HG03064 (cell line): ENCODE measurements around the gene ZNF750.

Source experiments
- ATAC-seq: cut with Tn5 transposase; IDR thresholded peaks from one replicate; pipeline ENCODE4 v1.9.1; 2021; ENCODE audit warnings: low read depth; ENCODE audit not compliant: unreplicated experiment

ZNF750 gene

DNA sequence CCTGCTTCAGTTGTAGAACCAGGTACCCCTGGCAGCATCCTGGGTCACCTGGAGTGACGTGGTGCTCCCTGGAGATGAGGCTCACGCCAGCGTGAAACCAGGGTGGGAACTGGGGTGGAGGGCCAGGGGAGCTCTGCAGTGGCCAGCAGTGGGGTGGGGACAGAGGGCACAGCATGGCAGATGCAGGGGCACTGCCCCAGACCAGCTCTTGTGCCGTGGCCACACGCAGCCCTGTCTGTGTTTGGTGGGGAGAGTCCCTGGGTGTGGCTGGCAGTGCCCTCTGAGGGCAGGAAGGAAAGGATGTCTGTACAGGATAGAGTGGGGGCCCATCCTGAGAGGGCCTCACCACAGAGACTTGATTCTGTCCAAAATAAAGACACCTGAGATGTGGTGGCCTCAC, 24.5 kb downstream of the ZNF750 start:
- ATAC-seq = no peak

DNA sequence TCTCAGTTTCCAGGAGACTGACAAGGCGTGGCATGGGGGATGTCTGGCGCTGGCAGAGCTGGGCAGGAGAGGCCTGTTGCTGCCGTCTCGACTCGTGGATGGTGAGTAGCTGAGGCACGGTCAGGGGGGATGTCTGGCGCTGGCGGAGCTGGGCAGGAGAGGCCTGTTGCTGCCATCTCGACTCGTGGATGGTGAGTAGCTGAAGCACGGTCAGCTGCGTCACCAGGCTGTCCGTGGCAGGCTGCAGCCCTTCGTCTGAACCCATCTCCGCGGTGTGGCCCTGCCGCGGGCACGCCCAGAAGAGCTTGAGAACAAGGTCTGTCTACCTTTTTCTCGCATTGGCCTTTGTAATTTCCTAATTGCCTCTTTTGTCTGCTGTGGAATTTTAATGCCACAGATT, 25.0 kb downstream of the ZNF750 start:
- ATAC-seq = no peak

DNA sequence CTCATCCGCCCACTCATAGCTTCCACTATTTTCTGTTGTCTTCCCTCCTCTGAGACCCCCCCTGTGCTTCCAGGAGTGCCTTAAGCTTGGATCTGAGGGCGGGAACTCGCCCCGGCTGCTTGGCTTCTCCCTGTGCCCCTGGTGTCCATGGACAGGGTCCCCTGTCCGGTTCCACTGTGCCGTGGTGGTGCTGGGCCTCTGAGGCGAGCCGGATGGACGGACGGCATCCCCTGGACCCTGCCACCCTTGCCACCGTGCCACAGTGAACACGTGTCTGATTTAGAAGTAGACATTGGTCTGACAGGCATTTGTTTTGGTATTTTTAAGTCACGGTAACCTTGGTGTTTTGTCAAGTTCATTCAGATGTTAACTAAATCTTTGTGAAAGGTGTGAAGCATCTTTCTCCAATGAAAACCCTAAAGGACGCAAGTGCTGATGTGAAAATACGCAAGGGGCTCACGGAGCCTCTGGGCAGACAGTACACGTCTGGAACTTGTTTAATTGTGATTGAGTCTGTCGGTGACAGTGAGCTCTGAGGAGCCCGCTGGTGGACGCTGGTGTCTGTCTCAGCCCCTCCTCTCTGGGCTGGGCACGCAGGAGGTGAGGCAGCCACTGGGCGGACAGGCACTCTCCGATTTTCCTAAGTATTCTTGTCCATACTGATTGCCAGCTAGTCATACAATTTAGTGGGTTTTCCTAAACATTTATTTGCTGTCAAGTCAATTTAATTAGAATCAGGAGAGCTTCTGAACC, 26.3 kb downstream of the ZNF750 start:
- no peak for ATAC-seq

DNA sequence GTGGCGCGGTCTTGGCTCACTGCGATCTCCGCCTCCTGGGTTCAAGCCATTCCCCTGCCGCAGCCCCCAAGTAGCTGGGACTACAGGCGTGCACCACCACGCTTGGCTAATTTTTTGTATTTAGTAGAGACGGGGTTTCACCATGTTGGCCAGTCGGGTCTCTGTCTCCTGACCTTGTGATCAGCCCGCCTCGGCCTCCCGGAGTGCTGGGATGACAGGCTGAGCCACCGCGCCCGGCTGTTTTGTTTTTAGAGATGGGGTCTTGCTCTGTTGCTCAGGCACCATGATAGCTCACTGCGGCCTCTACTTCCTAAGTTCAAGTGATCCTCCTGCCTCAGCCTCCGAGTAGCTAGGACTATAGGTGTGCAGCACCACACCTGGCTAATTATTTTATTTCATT, 27.2 kb downstream of the ZNF750 start:
- no peak for ATAC-seq

DNA sequence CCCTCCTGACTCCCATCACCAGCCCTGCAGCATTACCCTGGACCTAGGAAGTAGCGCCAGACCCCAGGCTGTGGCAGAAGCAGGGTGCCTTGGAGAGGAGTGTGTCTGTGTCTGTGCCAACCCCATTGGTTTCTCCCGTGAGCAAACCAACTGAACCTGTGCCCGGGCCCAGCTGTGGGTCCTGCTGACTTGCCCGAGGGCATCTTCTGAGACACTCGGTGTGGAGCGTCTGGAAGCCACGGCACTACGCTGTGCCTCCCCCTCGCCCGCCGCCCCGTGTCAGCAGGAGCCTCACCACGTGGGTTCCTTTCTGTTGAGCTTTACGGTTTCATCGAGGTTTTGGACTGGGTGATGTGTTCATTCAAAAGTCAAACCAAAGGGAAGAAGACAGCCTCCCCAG, 27.8 kb downstream of the ZNF750 start:
- ATAC-seq = no peak

DNA sequence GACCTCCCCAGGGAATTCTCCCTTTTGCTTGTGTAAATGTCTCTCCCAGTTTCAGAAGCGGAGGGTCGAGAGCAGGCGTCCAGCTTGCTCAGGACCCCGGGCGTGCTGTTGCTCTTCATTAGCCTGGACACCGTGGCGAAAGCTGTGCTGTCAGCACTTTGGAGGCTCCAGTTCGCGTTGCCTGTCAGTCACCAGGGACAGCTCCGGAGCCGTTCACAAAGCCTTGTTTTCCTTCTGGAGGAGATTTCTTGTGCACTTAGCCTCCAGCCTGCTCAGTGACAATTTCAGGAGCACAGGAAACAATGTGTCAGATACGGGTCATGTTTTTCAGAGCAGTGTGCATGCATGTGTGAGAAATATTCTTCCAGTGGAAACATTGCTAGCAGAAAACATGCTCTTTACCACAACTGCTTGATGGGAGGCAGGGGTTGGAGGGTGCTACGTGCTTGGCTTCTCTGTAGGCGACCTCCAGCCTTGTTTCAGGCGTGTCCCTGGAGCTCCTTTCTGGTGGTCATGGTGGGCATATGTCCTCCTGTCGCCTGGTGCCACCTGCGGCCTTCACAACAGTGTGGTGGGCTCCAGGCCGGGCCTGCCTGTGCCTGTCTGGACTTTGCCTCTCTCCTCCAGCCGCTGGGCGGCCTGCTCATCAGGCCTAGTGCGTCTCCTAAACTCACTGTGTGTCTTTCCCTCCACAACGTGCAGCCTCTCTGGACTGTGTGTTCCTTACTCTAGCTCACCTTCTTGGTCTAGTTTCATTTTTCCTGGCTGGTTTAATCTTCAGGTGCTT, 29.0 kb downstream of the ZNF750 start:
- no peak for ATAC-seq

DNA sequence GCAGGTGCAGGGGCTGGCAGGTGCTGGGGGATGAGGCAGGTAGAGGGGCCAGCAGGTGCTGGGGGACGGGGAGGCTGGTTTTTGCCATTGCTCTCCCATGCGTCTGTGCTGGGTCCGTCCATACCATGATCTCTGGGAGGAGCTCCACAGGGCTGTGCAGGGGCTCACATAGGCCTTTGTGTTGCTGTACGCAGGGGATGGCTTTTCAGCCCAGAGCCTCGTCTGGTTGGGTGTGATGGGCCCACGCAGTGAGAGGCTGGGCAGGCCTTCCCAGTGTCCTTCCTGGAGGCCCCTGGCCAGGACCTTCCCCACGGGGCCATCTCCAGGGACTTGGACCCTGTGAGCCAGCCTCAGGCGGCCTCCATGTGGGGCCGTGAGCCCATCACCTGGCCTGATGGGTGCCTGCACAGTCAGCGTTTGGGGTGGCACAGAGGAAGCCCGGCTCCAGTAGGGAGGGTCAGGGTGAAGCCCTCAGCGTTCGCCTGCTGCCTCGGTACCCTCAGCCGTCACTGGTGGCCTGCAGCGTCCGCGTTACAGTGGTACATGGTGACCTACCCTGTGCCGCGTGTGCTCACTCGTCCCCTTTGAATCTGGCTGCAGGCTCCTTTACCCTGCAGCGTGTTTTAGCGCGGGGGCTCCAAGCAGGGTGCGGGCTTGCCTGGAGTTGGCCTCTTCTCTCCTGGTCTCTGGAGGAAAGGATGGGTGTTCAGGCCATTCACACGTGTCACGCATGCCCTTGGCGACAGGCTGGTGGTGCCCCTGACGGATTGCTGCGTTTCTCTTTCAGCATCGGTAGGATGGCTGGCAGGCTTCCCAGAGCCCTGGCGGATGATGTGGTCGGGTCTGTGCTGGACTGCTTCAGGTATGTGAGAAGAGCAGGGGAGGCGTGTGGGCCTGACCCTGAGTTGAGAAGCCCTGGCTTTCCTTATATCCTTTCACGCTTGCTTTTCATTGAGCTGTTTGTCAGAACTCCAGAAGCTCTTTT, 30.6 kb downstream of the ZNF750 start:
- ATAC-seq = no peak

DNA sequence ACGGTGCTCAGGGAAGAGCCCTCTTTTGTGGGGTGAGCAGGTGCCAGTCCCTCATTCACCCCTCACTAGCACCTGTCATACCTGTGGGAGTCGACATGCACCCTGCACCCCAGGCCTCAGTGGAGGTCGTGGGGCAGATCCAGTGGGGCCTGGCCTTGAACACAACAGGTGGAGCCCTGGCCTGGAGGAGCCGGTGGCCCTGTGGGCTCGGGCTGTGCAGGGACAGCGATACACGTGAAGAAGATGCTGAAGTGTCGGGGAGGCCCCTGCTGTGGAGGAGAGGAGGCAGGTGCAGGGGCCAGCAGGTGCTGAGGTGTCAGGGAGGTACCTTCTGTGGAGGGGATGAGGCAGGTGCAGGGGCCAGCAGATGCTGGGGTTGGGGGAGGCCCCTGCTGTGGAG, 31.8 kb downstream of the ZNF750 start:
- no peak for ATAC-seq

DNA sequence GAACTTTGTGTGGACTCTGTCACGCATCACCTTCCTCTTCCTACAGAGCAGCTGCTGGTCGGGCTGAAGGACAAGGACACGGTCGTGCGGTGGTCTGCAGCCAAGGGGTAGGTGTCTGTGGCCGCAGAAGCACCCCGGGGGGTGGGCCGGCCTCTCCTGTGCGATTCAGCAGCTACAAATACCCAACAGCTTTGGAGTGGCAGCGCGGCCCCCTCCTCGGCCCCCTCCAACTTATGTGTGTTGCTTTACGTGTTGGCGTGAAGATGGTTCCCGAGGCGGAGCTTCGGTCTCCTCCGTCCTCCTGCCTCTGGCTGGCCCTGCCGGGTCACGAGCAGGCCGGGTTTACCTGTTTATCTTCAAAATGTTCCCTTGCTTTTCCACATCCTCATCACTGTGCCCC, 32.3 kb downstream of the ZNF750 start:
- no peak for ATAC-seq

DNA sequence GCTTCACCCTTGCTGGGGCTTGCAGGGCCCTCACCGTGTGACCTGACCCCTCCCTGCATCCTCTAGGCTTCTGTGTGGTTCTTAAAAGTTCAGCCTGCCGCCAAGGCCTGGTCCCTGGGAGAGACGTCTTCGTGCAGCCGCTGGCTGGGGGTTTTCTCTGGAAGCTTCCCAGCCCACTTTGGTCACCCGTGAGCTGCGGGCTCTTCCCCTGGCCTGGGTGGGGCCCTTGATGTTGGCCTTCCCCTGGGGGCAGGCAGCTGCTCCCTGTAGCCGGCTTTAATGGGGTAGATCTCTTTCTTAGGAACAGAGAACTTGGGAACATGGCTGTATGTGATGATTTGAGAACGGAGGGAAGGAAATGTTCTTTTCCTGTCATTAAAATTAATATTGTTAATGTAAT, 32.7 kb downstream of the ZNF750 start:
- ATAC-seq = no peak

DNA sequence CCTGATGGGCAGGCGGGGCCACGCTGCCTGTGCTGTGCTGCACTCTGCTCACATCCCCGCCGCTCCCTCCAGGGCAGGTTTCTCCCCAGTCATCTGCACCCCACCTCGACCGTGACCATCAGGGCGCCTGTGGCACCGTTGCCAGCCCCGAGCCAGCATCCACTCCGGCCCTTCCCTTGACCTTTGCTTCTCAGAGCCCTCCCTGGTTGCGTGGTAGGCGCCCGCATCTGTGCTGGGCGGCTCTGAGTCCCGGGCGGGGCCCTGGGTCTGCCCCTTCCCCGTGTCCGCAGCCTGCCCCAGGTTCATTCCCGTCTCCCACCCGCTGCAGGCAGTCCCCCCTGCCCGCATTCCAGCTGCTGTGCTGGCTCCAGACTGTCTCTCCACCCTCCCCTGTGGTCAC, 33.2 kb downstream of the ZNF750 start:
- ATAC-seq = no peak

DNA sequence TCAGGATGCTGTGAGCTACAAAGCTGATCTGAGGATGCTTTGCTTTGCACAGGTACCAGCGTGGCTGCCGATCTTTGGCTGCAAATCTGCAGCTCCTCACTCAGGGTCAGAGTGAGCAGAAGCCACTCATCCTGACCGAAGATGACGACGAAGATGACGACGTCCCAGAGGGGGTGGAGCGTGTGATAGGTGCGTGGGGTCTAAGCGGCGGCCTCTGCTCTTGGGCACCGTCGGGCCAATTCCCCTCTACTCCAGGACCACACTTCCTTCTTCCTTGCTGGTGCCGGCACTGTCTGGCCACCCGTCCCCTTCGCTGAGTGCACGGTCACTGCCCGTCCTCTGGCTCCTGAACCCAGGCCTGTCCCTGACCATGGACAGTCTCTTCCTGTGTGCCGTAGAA, 34.0 kb downstream of the ZNF750 start:
- ATAC-seq = no peak

DNA sequence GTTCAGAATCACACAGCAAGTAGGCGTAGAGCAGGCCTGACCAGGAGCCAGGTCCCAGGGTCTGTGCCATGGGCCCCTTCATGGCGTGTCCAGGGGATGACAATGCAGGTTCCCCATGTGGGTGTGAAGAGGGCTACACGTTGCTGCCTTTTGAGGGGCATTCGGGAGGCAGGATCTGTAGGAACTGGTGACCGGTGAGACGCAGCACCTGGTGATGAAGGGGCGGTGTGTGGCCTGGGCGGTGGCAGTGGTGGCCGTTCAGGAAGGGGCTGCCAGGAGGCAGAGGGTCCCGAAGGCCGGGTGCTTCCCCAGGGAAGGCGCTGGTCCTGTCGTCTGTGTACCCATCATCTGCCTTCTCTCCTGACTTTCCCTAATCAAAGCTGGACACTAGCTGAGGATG, 34.6 kb downstream of the ZNF750 start:
- no peak for ATAC-seq

DNA sequence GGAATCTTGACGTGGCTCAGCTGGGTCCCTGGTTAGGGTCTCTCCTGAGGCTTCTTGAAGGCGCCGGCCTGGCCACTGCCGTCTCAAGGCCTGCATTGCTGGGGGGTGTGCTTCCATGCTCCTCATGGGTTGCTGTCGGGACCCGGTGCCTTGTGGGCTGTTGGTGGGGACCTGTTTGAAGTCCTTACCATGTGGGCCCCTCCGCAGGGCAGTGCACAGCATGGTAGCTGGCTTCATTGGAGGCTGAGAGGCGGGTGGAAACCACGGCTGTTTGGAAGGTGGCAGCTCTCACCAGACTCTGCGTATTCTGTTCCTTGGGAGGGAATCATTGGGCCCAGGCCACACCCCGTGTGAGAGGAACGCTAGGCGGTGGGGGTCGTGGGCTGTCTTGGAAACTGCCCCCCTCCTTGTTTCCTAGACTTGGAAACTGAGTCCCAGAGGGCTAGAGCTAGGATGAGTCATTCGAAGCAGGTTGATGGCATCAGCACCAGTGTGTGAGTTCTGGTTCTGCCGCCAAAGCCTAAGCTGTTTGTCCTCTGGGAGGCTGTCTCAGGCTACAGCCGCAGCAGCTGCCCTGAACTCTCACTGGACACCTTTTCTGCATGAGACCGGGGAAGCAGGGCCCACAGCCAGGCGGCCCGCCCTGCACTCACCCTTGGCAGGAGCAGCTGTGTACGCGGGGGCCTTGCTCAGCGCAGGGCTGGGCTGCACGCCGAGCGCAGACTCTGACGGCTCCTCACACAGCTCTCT, 35.2 kb downstream of the ZNF750 start:
- ATAC-seq = no peak

DNA sequence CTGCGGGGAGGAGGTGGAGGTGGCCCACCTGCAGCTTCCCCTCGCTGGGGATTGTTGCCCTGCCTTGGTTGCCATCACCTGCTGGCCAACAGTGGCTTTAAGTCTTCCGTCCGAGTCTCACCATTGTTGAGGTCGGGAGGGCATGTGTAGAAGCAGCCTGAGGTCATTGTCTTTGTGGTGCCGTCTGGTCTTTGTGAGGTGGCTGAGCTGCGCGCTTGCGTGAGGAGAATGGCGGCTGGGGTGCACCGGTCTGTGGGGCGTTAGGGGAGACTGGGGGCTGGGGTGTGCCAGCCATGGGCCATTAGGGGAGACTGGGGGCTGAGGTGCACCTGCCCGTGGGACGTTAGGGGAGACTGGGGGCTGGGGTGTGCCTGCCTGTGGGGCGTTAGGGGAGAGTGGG, 36.2 kb downstream of the ZNF750 start:
- ATAC-seq = no peak

DNA sequence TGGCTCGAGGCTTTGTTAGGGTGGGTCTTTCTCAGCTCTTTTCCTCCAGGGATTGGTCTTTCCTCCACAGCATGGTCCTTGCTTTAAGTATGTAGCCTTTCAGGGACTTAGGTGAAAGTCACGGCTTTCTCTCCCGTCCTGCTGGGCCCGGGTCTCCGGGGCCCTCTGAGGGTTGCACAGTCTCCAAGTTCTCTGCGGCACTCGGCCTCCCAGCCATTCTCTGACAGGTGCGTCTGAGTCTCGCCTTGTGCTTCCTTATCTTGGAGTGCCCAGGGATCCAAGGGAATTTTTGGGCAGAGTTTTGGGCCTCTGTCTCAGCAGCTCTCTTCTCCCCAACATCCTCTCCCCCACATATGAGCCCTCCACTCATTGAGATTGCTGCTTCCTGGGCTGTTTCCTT, 36.6 kb downstream of the ZNF750 start:
- ATAC-seq = no peak

DNA sequence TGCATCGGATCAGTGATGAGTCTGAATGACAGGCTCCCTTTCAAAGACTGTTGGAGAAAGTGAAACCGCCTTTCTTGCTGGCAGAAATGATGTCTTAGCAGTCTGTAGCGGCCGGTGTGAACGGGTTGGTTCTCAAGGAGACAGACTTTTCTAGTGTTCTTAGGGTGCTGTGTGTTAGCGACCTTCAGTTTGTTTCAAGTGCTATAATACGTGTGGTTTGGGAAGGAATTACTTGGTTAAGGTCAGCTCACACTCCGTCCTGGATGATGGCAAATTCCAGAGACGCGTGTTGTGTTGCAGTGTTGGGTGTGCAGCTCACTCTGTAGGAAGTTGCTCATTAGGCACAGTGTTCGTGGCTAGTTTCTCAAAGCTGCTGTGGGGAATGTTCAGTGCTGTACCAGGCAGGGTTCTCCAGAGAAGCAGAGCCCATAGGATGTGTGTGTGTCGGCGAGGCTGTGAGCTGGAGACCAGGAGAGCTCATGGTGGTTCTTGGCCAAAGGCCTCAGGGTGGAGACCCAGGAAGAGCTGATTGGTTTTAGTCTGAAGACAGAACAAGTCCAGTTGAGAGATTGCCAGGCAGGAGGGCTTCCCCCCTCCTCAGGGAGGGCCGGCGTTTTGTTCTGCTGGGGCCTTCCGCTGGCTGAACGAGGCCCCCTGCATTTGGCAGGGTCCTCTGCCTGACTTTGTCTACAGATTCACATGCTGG, 37.6 kb downstream of the ZNF750 start:
- no peak for ATAC-seq

DNA sequence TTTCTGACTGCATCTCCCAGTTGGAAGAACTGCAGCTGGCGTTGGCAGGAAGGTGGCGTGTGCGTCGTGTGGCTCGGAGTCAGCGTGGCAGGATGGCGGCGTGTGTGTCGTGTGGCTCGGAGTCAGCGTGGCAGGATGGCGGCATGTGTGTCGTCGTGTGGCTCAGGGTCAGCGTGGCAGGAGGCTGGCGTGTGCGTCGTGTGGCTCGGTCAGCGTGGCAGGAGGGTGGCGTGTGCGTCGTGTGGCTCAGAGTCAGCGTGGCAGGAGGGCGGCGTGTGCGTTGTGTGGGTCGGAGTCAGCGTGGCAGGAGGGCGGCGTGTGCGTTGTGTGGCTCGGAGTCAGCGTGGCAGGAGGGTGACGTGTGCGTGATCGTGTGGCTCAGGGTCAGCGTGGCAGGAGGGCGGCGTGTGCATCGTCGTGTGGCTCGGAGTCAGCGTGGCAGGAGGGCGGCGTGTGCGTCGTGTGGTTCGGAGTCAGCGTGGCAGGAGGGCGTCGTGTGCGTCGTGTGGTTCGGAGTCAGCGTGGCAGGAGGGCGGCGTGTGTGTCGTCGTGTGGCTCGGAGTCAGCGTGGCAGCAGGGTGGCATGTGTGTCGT, 38.3 kb downstream of the ZNF750 start:
- no peak for ATAC-seq

DNA sequence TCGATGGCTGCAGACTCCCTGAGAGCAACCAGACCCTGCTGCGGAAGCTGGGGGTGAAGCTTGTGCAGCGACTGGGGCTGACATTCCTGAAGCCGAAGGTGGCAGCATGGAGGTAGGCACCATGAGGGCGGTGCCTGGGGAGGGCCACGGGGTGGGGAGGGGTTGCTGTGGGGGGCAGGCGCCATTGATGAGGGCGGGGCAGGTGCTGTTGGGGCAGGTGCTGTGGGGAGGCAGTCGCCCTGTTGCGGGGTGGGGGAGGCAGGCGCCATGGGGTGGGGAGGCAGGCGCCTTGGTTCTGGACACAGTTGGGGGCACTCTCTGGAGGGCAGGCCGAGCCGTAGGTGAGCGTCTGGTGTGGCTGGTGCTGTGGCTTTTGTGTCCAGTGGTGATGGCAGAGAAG, 38.9 kb downstream of the ZNF750 start:
- ATAC-seq = no peak
